ENCODE measurements around the gene TSPAN32.

DNA sequence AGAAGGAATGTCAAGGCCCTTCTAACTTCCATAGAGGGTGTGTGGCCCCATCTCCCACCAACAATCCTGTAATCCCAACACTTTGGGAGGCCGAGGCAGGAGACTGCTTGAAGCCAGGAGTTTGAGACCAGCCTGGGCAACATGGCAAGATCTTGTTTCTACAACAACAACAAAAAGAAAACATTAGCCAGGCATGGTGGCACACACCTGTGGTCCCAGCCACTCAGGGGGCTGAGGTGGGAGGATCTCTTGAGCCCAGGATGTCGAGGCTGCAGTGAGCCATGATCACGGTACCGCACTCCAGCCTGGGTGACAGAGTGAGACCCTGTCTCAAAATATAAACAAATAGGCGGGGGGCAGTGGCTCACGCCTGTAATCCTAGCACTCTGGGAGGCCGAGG lies 16.9 kb downstream of the TSPAN32 start:
- peak; percentile 75; the same call in 1 of the 2 replicates for TF ChIP-seq POLR2AphosphoS5 (IDR thresholded peaks at IDR 0.05; ENCODE audit: low read depth)
- TF ChIP-seq CTCF (IDR thresholded peaks at IDR 0.05; ENCODE audit: insufficient read depth, low read length), result no peak
